SK-N-MC (cell line): ENCODE measurements around the gene USP19.

ENCODE experiments used
- EZH2 ChIP-seq: fragments of 200-600 bp; sonication (generic); IDR thresholded peaks from one replicate; pipeline ENCODE4 v1.6.1; 2017; ENCODE audit warnings: antibody characterized with exemption
- FOXP2 ChIP-seq: optimal IDR thresholded peaks from 2 replicates; pipeline ENCODE3; 2011; ENCODE audit warnings: mild to moderate bottlenecking, moderate library complexity; ENCODE audit not compliant: insufficient read depth; ENCODE audit errors: extremely low read length, control extremely low read depth
- POLR2AphosphoS5 ChIP-seq: IDR thresholded peaks from 2 replicates; pipeline ENCODE4 v1.6.1; 2012; ENCODE audit warnings: mild to moderate bottlenecking, low read depth, low read length, borderline replicate concordance

GRCh38 chr3:49100046-49100615 is 20.5 kb downstream of the USP19 start:
- TF ChIP-seq POLR2AphosphoS5 (no peak), EZH2 (no peak), FOXP2 (no peak)
